Liver (tissue), 3 donors: ENCODE data around the gene SCN1A.

ENCODE experiments used
- EGR1 ChIP-seq, 2 donors: IDR thresholded peaks; 2 replicates each; pipeline ENCODE4 v1.6.1; 2016 to 2018; ENCODE audit warnings: antibody characterized with exemption in 2 of 2, low read depth in 2 of 2
- FOXA1 ChIP-seq: IDR thresholded peaks from 2 replicates; pipeline ENCODE4 v1.6.1; 2016; ENCODE audit warnings: antibody characterized with exemption
- YY1 ChIP-seq: IDR thresholded peaks from 2 replicates; pipeline ENCODE4 v1.6.1; 2016; ENCODE audit warnings: antibody characterized with exemption, mild to moderate bottlenecking
- TF ChIP-seq, protein P1 (sequence below): fragments of 150-350 bp; IDR thresholded peaks from 2 replicates; pipeline ENCODE4 v1.5.1; 2017; ENCODE audit warnings: improper control_type of control experiment, low read depth, low read length; ENCODE audit not compliant: missing input control
- TF ChIP-seq, protein P2 (sequence below): IDR thresholded peaks from 2 replicates; pipeline ENCODE4 v1.6.1; 2016; ENCODE audit warnings: antibody characterized with exemption
- donor health status: healthy.
- donor health status: healthy.

DNA sequence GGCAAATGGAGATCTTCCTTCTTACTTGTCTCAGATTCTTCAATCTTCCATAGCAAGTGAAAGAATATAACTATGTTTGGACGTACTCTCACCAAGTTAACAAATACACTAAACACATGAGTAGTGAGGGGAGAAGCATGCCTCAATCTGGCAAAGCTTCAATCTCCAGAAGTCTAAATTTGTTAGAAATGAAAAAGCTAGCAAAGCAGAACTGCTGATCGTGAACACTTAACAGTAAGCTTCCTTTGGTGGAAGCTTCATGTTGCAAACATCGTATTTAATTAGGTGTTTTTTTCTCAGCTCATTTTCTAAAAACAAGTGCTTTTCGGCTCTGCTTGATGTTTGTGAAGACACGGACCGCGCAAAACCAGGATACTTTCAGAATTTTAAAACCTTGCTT, 12.7 kb upstream of the SCN1A start:
- TF ChIP-seq, protein P1, sequence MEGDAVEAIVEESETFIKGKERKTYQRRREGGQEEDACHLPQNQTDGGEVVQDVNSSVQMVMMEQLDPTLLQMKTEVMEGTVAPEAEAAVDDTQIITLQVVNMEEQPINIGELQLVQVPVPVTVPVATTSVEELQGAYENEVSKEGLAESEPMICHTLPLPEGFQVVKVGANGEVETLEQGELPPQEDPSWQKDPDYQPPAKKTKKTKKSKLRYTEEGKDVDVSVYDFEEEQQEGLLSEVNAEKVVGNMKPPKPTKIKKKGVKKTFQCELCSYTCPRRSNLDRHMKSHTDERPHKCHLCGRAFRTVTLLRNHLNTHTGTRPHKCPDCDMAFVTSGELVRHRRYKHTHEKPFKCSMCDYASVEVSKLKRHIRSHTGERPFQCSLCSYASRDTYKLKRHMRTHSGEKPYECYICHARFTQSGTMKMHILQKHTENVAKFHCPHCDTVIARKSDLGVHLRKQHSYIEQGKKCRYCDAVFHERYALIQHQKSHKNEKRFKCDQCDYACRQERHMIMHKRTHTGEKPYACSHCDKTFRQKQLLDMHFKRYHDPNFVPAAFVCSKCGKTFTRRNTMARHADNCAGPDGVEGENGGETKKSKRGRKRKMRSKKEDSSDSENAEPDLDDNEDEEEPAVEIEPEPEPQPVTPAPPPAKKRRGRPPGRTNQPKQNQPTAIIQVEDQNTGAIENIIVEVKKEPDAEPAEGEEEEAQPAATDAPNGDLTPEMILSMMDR, result no peak
- TF ChIP-seq FOXA1 (no peak), EGR1 (IDR thresholded peaks at IDR 0.05; ENCODE audit: low read depth in 2 of 2) (no peak), YY1 (no peak)
- TF ChIP-seq, protein P2, sequence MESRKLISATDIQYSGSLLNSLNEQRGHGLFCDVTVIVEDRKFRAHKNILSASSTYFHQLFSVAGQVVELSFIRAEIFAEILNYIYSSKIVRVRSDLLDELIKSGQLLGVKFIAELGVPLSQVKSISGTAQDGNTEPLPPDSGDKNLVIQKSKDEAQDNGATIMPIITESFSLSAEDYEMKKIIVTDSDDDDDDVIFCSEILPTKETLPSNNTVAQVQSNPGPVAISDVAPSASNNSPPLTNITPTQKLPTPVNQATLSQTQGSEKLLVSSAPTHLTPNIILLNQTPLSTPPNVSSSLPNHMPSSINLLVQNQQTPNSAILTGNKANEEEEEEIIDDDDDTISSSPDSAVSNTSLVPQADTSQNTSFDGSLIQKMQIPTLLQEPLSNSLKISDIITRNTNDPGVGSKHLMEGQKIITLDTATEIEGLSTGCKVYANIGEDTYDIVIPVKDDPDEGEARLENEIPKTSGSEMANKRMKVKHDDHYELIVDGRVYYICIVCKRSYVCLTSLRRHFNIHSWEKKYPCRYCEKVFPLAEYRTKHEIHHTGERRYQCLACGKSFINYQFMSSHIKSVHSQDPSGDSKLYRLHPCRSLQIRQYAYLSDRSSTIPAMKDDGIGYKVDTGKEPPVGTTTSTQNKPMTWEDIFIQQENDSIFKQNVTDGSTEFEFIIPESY, result no peak
